Osteoblast (primary cell): Measurements from ENCODE around the gene CYSRT1. TPM values are rescaled to one million over a fixed set of nuclear protein-coding genes. Genes with fewer than 3 reads are reported as not detected.

ENCODE experiments used
- DNase-seq: peaks from one replicate; pipeline ENCODE4 v3.0.0; 2011; ENCODE audit warnings: low spot score, mixed read lengths; ENCODE audit not compliant: insufficient read length; ENCODE audit errors: missing footprints
- H2AFZ ChIP-seq: 2 replicates; pipeline ENCODE4 v1.6.0; 2011; ENCODE audit warnings: mild to moderate bottlenecking, low read length
- H3K27ac ChIP-seq: 2 replicates; pipeline ENCODE4 v1.5.1; 2011; ENCODE audit warnings: mild to moderate bottlenecking, low read depth, low read length, moderate library complexity
- H3K27me3 ChIP-seq: 2 replicates; pipeline ENCODE4 v1.6.0; 2012; ENCODE audit warnings: mild to moderate bottlenecking, control low read depth, inconsistent platforms, low read length, moderate library complexity; ENCODE audit not compliant: insufficient read depth
- H3K36me3 ChIP-seq: 2 replicates; pipeline ENCODE4 v1.5.1; 2011; ENCODE audit warnings: mild to moderate bottlenecking, low read length, control low read depth, moderate library complexity; ENCODE audit not compliant: insufficient read depth
- H3K4me1 ChIP-seq: 2 replicates; pipeline ENCODE4 v1.5.1; 2011; ENCODE audit warnings: mild to moderate bottlenecking, low read length, control low read depth, moderate library complexity; ENCODE audit not compliant: insufficient read depth
- H3K4me2 ChIP-seq: 2 replicates; pipeline ENCODE4 v1.6.0; 2011; ENCODE audit warnings: mild to moderate bottlenecking, low read length; ENCODE audit not compliant: insufficient read depth
- H3K4me3 ChIP-seq: fragments of 200-600 bp; sonication (generic); 3 replicates; pipeline ENCODE4 v1.5.1; 2012; ENCODE audit warnings: mild to moderate bottlenecking, low read length, inconsistent platforms; ENCODE audit not compliant: insufficient read depth
- H3K79me2 ChIP-seq: 2 replicates; pipeline ENCODE4 v1.6.0; 2012; ENCODE audit warnings: mild to moderate bottlenecking, low read length, control low read depth, inconsistent platforms; ENCODE audit not compliant: insufficient read depth
- H3K9me3 ChIP-seq: 2 replicates; pipeline ENCODE4 v1.5.1; 2011; ENCODE audit warnings: low read depth, low read length, control low read depth
- H4K20me1 ChIP-seq: 2 replicates; pipeline ENCODE4 v1.6.0; 2012; ENCODE audit warnings: mild to moderate bottlenecking, low read length, control low read depth; ENCODE audit not compliant: insufficient read depth
- CTCF ChIP-seq: IDR thresholded peaks from 2 replicates; pipeline ENCODE4 v1.5.1; 2011; ENCODE audit warnings: mild to moderate bottlenecking, low read depth, low read length, moderate library complexity; ENCODE audit errors: extremely low read depth
- total RNA-seq: library from RNA; depleted of rRNA; stranded (reverse); fragments of >200 nt; gene quantifications from 2 replicates; pipeline ENCODE4 v1.2.3, GENCODE V29; 2012

The CYSRT1 gene
- total RNA-seq, 1 donor: 1.1 TPM

DNA sequence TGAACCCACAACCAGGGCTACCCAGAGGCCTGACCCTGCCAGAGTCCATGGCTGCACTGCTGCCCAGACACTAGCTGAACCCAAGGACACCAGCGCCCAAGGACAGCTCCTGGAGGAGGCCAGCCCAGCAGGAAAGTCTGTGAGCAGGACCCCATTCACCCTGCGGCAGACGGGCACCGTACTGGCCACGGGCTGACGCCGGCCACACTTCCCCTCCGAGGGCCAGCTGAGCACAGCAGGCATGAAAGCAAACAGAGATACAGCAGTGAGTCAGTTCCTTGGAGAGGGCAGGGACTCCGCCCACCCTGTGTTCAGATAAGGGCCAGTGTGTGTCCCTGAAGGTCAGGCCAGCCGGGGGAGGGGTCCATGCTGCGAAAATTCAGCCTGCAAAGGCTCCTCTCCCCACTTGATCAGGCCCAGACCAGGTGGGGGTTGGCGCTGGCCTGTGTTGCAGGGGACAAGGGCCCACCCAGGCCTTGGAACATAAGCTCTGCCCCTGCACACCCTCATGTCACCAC, 6.2 kb upstream of the CYSRT1 start:
- DNase-seq: peak; percentile 99
- H3K27me3 ChIP-seq: no peaks in the 10 kb centered on the region
- H3K9me3 ChIP-seq: no peaks in the 10 kb centered on the region
- peaks cover 20% of the 10 kb centered on the region for H3K4me1 ChIP-seq
- no peak for TF ChIP-seq CTCF
- peak overlapping the region; percentile 24 for H3K4me2 ChIP-seq
- no peaks in the 10 kb centered on the region for H3K79me2 ChIP-seq
- no peak overlapping the region for H2AFZ ChIP-seq
- H3K4me3 ChIP-seq: no peak overlapping the region
- no peak overlapping the region for H3K27ac ChIP-seq
- no peaks in the 10 kb centered on the region for H4K20me1 ChIP-seq
- H3K36me3 ChIP-seq: no peaks in the 10 kb centered on the region

GRCh38 chr9:137219757-137220316, 5.1 kb upstream of the CYSRT1 start:
- Histone ChIP-seq H2AFZ (no peak overlapping the region), H3K4me1 (peaks cover 24% of the 10 kb centered on the region), H3K36me3 (no peaks in the 10 kb centered on the region), H4K20me1 (no peaks in the 10 kb centered on the region), H3K9me3 (no peaks in the 10 kb centered on the region), H3K79me2 (no peaks in the 10 kb centered on the region), H3K4me2 (no peak overlapping the region), H3K27me3 (no peaks in the 10 kb centered on the region), H3K27ac (no peak overlapping the region), H3K4me3 (no peak overlapping the region)
- TF ChIP-seq CTCF: no peak
- no peak for DNase-seq

DNA sequence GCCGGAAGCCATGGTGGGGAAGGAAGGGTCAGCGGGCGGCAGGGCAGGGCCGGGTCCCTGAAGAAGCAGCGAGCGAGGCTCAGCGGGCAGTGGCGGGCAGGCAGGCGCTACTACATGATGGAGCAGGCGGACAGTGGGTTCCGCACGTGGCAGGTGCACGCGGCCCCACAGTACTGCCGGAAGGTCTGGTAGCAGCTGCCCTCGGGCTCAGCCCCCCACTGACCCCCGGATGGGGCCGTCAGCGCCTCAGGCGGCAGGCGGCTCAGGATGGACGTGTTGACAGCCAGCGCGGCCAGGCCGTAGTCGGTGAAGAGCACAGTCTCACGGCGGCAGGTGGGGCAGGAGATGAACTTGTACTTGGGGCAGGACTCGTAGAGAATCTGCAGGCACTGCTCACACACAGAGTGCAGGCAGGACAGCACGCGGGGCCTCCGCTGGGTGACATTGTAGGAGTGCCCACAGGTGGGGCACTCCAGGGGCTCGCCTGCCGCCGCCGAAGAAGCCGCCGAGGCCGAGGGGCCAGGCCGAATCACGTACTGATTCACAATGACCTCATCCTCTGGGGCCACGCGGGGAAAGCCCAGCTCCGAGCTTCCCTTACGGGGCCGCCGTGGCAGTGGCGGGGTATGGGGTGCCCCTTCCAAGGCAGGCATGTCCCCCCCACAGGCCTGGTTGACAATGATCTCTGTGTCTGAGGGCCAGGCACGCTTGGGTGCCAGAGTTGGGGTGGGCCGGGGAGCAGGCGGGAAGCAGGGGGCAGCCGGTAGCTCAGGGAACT, 4.5 kb upstream of the CYSRT1 start:
- Histone ChIP-seq H3K4me1 (peaks cover 24% of the 10 kb centered on the region), H3K36me3 (no peaks in the 10 kb centered on the region)

More for the DNA sequence above, 4.5 kb upstream of the CYSRT1 start:
- Histone ChIP-seq H3K4me3 (no peak overlapping the region), H3K9me3 (no peaks in the 10 kb centered on the region), H2AFZ (no peak overlapping the region), H3K4me2 (no peak overlapping the region), H3K79me2 (no peaks in the 10 kb centered on the region), H4K20me1 (no peaks in the 10 kb centered on the region), H3K27ac (no peak overlapping the region), H3K27me3 (no peaks in the 10 kb centered on the region)
- no peak for DNase-seq
- TF ChIP-seq CTCF: no peak
